Activated CD4-positive, alpha-beta T cell treated with anti-CD3 and anti-CD28 coated beads, Interleukin-2, amount 10 ng/mL, durations not matched to agents 7 days and 5 days (primary cell): ENCODE measurements around the gene TMEM151B. TPM values are rescaled to one million over a fixed set of nuclear protein-coding genes. Genes with fewer than 3 reads are reported as not detected.

Source experiments
- CTCF ChIA-PET: fragments of 350-600 bp; sonication (Branson Sonifier 250); formaldehyde crosslinking; loops from one replicate; lab custom pipeline; 2021; ENCODE audit warnings: antibody characterized with exemption; lab: Charles Lee
- POLR2A ChIA-PET: fragments of 350-600 bp; sonication (Branson Sonifier 250); formaldehyde crosslinking; loops from one replicate; lab custom pipeline; 2021; ENCODE audit warnings: antibody characterized with exemption; lab: Charles Lee
- DNase-seq: peaks from one replicate; pipeline ENCODE4 v3.0.0-alpha.2; 2020
- H3K27ac Mint-ChIP-seq: one replicate; pipeline ENCODE4 v1.8.0; 2021; ENCODE audit warnings: mild to moderate bottlenecking, moderate library complexity, mixed read lengths
- H3K27me3 Mint-ChIP-seq: one replicate; pipeline ENCODE4 v1.8.0; 2021; ENCODE audit warnings: mixed read lengths
- H3K36me3 Mint-ChIP-seq: one replicate; pipeline ENCODE4 v1.8.0; 2021; ENCODE audit warnings: low read depth, mixed read lengths
- H3K4me1 Mint-ChIP-seq: one replicate; pipeline ENCODE4 v1.8.0; 2021; ENCODE audit warnings: mixed read lengths
- H3K4me3 Mint-ChIP-seq: one replicate; pipeline ENCODE4 v1.8.0; 2021; ENCODE audit warnings: mild to moderate bottlenecking, moderate library complexity, mixed read lengths
- H3K9me3 Mint-ChIP-seq: one replicate; pipeline ENCODE4 v1.8.0; 2021; ENCODE audit warnings: mixed read lengths
- total RNA-seq, 2 experiments: library from RNA; stranded (reverse); gene quantifications; one replicate each; pipeline ENCODE4 v1.2.3, GENCODE V29; 2021

The TMEM151B gene
- total RNA-seq, 2 experiments from 2014 or later = not detected

GRCh38 chr6:44255105-44255808 is 15.0 kb upstream of the TMEM151B start:
- no peaks in the 10 kb centered on the region for H3K27me3 Mint-ChIP-seq
- H3K27ac Mint-ChIP-seq = peak overlapping the region; percentile 81
- peaks cover 49% of the 10 kb centered on the region for H3K36me3 Mint-ChIP-seq
- ChIA-PET CTCF (interaction anchor here (0.9 to 5.8 kb wide), 8 partner anchors 10 to 120 kb away, joined by 3 to 66 read pairs (median 3); partner anchors contain the start of gene HSP90AB1), POLR2A (interaction anchor here (0.5 to 2.4 kb wide), 2 partner anchors 8 to 147 kb away, joined by 4 to 15 read pairs; partner anchors contain the start of gene HSP90AB1)
- no peak for DNase-seq
- no peaks in the 10 kb centered on the region for H3K9me3 Mint-ChIP-seq
- peak overlapping the region; percentile 84 for H3K4me3 Mint-ChIP-seq
- H3K4me1 Mint-ChIP-seq = peaks cover 63% of the 10 kb centered on the region

- H3K4me1 Mint-ChIP-seq = peaks cover 58% of the 10 kb centered on the region
- peak overlapping the region; percentile 81 for H3K27ac Mint-ChIP-seq
- no peaks in the 10 kb centered on the region for H3K9me3 Mint-ChIP-seq
- POLR2A ChIA-PET = interaction anchor here (0.6 to 2.4 kb wide), 2 partner anchors 9 to 156 kb away, joined by 3 to 15 read pairs; partner anchors contain the start of gene HSP90AB1
- peaks cover 45% of the 10 kb centered on the region for H3K36me3 Mint-ChIP-seq
- H3K27me3 Mint-ChIP-seq = no peaks in the 10 kb centered on the region
- DNase-seq = no peak
- peak overlapping the region; percentile 84 for H3K4me3 Mint-ChIP-seq
- CTCF ChIA-PET = interaction anchor here (0.6 to 5.8 kb wide), 18 partner anchors 10 to 122 kb away, joined by 3 to 66 read pairs (median 4); partner anchors contain the start of genes AARS2 and HSP90AB1
These were observed 14.1 kb upstream of the TMEM151B start for GRCh38 chr6:44255871-44256774.

GRCh38 chr6:44256775-44257024 is 13.6 kb upstream of the TMEM151B start:
- Mint-ChIP-seq H3K36me3 (peaks cover 41% of the 10 kb centered on the region), H3K4me1 (peaks cover 55% of the 10 kb centered on the region), H3K4me3 (peak overlapping the region; percentile 84), H3K27ac (peak overlapping the region; percentile 81), H3K9me3 (no peaks in the 10 kb centered on the region), H3K27me3 (no peaks in the 10 kb centered on the region)
- ChIA-PET POLR2A (interaction anchor here (0.6 to 2.4 kb wide), 2 partner anchors 9 to 157 kb away, joined by 3 to 15 read pairs; partner anchors contain the start of gene HSP90AB1), CTCF (interaction anchor here (0.5 to 5.8 kb wide), 18 partner anchors 10 to 123 kb away, joined by 3 to 66 read pairs (median 4); partner anchors contain the start of genes AARS2 and HSP90AB1)
- no peak for DNase-seq

GRCh38 chr6:44257025-44257752 is 13.1 kb upstream of the TMEM151B start, which contains the start of gene SLC35B2:
TSS of gene SLC35B2 (minus strand) at chr6:44257528. CDS start at chr6:44257410, 118 bp downstream.
- DNase-seq = peak; percentile 63
- Mint-ChIP-seq H3K4me3 (peak within 1 kb of the TSS; percentile 84), H3K36me3 (peaks cover 36% of the 10 kb centered on the region), H3K27ac (peak within 1 kb of the TSS; percentile 88), H3K4me1 (peaks cover 54% of the 10 kb centered on the region), H3K27me3 (no peaks in the 10 kb centered on the region), H3K9me3 (no peaks in the 10 kb centered on the region)
- CTCF ChIA-PET = interaction anchor here (0.5 to 5.8 kb wide), 17 partner anchors 9 to 666 kb away, joined by 3 to 66 read pairs (median 4); partner anchors contain the start of genes AARS2 and HSP90AB1
- POLR2A ChIA-PET = interaction anchor here (0.7 to 2.4 kb wide), 2 partner anchors 8 to 10 kb away, joined by 3 to 15 read pairs; partner anchors contain the start of gene HSP90AB1

GRCh38 chr6:44257753-44258324 is 12.4 kb upstream of the TMEM151B start:
- CTCF ChIA-PET = interaction anchor here (0.6 to 5.8 kb wide), 4 partner anchors 13 to 667 kb away, joined by 3 to 66 read pairs (median 5); partner anchors contain the start of genes AARS2 and HSP90AB1
- POLR2A ChIA-PET = interaction anchor here (0.7 kb wide), 1 partner anchor 9 kb away, joined by 3 read pairs; no protein-coding TSS in a partner anchor
- peaks cover 30% of the 10 kb centered on the region for H3K36me3 Mint-ChIP-seq

GRCh38 chr6:44258325-44258863 is 11.9 kb upstream of the TMEM151B start:
- Mint-ChIP-seq H3K4me3 (peak overlapping the region; percentile 78), H3K27ac (peak overlapping the region; percentile 88), H3K36me3 (peaks cover 25% of the 10 kb centered on the region), H3K4me1 (peaks cover 59% of the 10 kb centered on the region), H3K9me3 (no peaks in the 10 kb centered on the region), H3K27me3 (no peaks in the 10 kb centered on the region)
- POLR2A ChIA-PET = no interaction called here
- CTCF ChIA-PET = interaction anchor here (5.8 kb wide), 1 partner anchor 13 kb away, joined by 66 read pairs; the partner anchor contains the start of gene HSP90AB1
- no peak for DNase-seq

More at GRCh38 chr6:44257753-44258324, 12.4 kb upstream of the TMEM151B start:
- H3K27me3 Mint-ChIP-seq = no peaks in the 10 kb centered on the region
- H3K4me1 Mint-ChIP-seq = peaks cover 57% of the 10 kb centered on the region
- peak overlapping the region; percentile 88 for H3K27ac Mint-ChIP-seq
- H3K9me3 Mint-ChIP-seq = no peaks in the 10 kb centered on the region
- peak overlapping the region; percentile 78 for H3K4me3 Mint-ChIP-seq
- DNase-seq = no peak

- no peak overlapping the region for H3K4me3 Mint-ChIP-seq
- H3K36me3 Mint-ChIP-seq = peaks cover 21% of the 10 kb centered on the region
- peak overlapping the region; percentile 16 for H3K27ac Mint-ChIP-seq
- H3K27me3 Mint-ChIP-seq = no peaks in the 10 kb centered on the region
- POLR2A ChIA-PET = no interaction called here
- CTCF ChIA-PET = no interaction called here
- H3K4me1 Mint-ChIP-seq = peaks cover 58% of the 10 kb centered on the region
- no peak for DNase-seq
- no peaks in the 10 kb centered on the region for H3K9me3 Mint-ChIP-seq
These were observed 11.3 kb upstream of the TMEM151B start for GRCh38 chr6:44258921-44259320.

- no peaks in the 10 kb centered on the region for H3K9me3 Mint-ChIP-seq
- H3K36me3 Mint-ChIP-seq = peaks cover 12% of the 10 kb centered on the region
- no peaks in the 10 kb centered on the region for H3K27me3 Mint-ChIP-seq
- DNase-seq = no peak
- CTCF ChIA-PET = interaction anchor here (0.6 kb wide), 1 partner anchor 261 kb away, joined by 5 read pairs; no protein-coding TSS in a partner anchor
- peak overlapping the region; percentile 46 for H3K27ac Mint-ChIP-seq
- peaks cover 57% of the 10 kb centered on the region for H3K4me1 Mint-ChIP-seq
- POLR2A ChIA-PET = no interaction called here
- H3K4me3 Mint-ChIP-seq = no peak overlapping the region
These were observed 10.2 kb upstream of the TMEM151B start for GRCh38 chr6:44260011-44260410.

- Mint-ChIP-seq H3K4me3 (no peak overlapping the region), H3K4me1 (peaks cover 52% of the 10 kb centered on the region), H3K27me3 (no peaks in the 10 kb centered on the region), H3K9me3 (no peaks in the 10 kb centered on the region), H3K27ac (peak overlapping the region; percentile 46), H3K36me3 (peaks cover 10% of the 10 kb centered on the region)
- POLR2A ChIA-PET = no interaction called here
- no peak for DNase-seq
- CTCF ChIA-PET = interaction anchor here (0.6 to 1.1 kb wide), 2 partner anchors 16 to 260 kb away, joined by 3 to 5 read pairs; no protein-coding TSS in a partner anchor
These were observed 9.6 kb upstream of the TMEM151B start for GRCh38 chr6:44260451-44261297.

- Mint-ChIP-seq H3K4me3 (no peak overlapping the region), H3K36me3 (peaks cover 10% of the 10 kb centered on the region), H3K27ac (no peak overlapping the region), H3K27me3 (no peaks in the 10 kb centered on the region), H3K4me1 (peaks cover 50% of the 10 kb centered on the region), H3K9me3 (no peaks in the 10 kb centered on the region)
- ChIA-PET POLR2A (no interaction called here), CTCF (interaction anchor here (1.1 to 1.5 kb wide), 4 partner anchors 8 to 40 kb away, joined by 3 to 8 read pairs (median 5); no protein-coding TSS in a partner anchor)
- DNase-seq = no peak
These were observed 8.7 kb upstream of the TMEM151B start for GRCh38 chr6:44261581-44261980.
